ENCODE data around the gene ITPR2. TPM values are rescaled to one million over a fixed set of nuclear protein-coding genes. Genes with fewer than 3 reads are reported as not detected.

The ITPR2 gene
- total and polyA plus RNA-seq, 2 of the 8 experiments (the other 6 are each of a cell fraction or from before 2014, with no cell fraction given): 4.1 to 48.3 TPM

- no peak for TF ChIP-seq CHD7 (IDR thresholded peaks at IDR 0.05; ENCODE audit: insufficient replicate concordance, low read length)
- TF ChIP-seq GABPA (IDR thresholded peaks at IDR 0.05; ENCODE audit: borderline replicate concordance, insufficient read depth, low read length): no peak
- TF ChIP-seq RNF2 (IDR thresholded peaks at IDR 0.05; ENCODE audit: borderline replicate concordance, low read depth, low read length, missing control alignments, poor library complexity, severe bottlenecking): no peak
- no peak for TF ChIP-seq SUZ12 (IDR thresholded peaks at IDR 0.05; ENCODE audit: low read length)
- TF ChIP-seq CTBP2 (IDR thresholded peaks at IDR 0.05; ENCODE audit: borderline replicate concordance, insufficient read depth, insufficient read length, low read length): no peak
- TF ChIP-seq HDAC6 (IDR thresholded peaks at IDR 0.05; ENCODE audit: low read depth, low read length): no peak
- TF ChIP-seq TAF1 (IDR thresholded peaks at IDR 0.05; ENCODE audit: low read depth, low read length): no peak
- no peak for TF ChIP-seq MAFK (IDR thresholded peaks at IDR 0.05; ENCODE audit: low read depth, low read length)
- no peak for TF ChIP-seq E2F6 (IDR thresholded peaks at IDR 0.05)
Observed at GRCh38 chr12:26818201-26818600, 14.8 kb downstream of the ITPR2 start (continued).
